Keratinocyte (primary cell): ENCODE measurements around the gene CREB3L1. TPM values are rescaled to one million over a fixed set of nuclear protein-coding genes. Genes with fewer than 3 reads are reported as not detected.
A peak's percentile ranks its signal among the peaks of the same experiment; 100 is the strongest.

ENCODE experiments used
- DNase-seq: peaks from one replicate; pipeline ENCODE4 v3.0.0-alpha.2; 2011; ENCODE audit warnings: low read depth, missing footprints, low spot score
- FAIRE-seq: peaks from 2 replicates; lab custom pipeline; 2011; peaks lifted over from hg19 to GRCh38; lab: Jason Lieb, UNC
- H2AFZ ChIP-seq: 2 replicates; pipeline ENCODE4 v1.6.0; 2012; ENCODE audit warnings: low read length, control low read depth, inconsistent platforms; ENCODE audit not compliant: control insufficient read depth
- H3K27ac ChIP-seq: 2 replicates; pipeline ENCODE4 v1.5.1; 2011; ENCODE audit warnings: low read length; ENCODE audit not compliant: control insufficient read depth, insufficient read depth
- H3K27me3 ChIP-seq: 3 replicates; pipeline ENCODE4 v1.6.0; 2011; ENCODE audit warnings: low read length; ENCODE audit not compliant: control insufficient read depth, insufficient read depth; ENCODE audit errors: extremely low read depth
- H3K36me3 ChIP-seq, 2 experiments: 2 replicates in 1 of 2; 3 replicates in 1 of 2; pipeline ENCODE4 v1.5.1; 2011; ENCODE audit warnings: low read length in 2 of 2, mild to moderate bottlenecking in 1 of 2; ENCODE audit not compliant: control insufficient read depth in 2 of 2, insufficient read depth in 2 of 2; ENCODE audit errors: extremely low read depth in 1 of 2
- H3K4me1 ChIP-seq: 3 replicates; pipeline ENCODE4 v1.5.1; 2011; ENCODE audit warnings: low read length; ENCODE audit not compliant: control insufficient read depth, insufficient read depth; ENCODE audit errors: extremely low read depth
- H3K4me2 ChIP-seq: 3 replicates; pipeline ENCODE4 v1.6.0; 2011; ENCODE audit warnings: low read depth, low read length; ENCODE audit not compliant: control insufficient read depth, insufficient read depth; ENCODE audit errors: extremely low read depth
- H3K4me3 ChIP-seq, 3 experiments: fragments of 200-600 bp in 1 of 3; sonication (generic) in 1 of 3; 2 replicates in 2 of 3; 3 replicates in 1 of 3; pipeline ENCODE4 v1.5.1; 2011 to 2016; ENCODE audit warnings: low read length in 3 of 3, mild to moderate bottlenecking in 3 of 3, control low read depth in 2 of 3, inconsistent platforms in 1 of 3, low read depth in 1 of 3, mixed read lengths in 1 of 3, mixed run types in 1 of 3, moderate library complexity in 1 of 3; ENCODE audit not compliant: control insufficient read depth in 2 of 3, insufficient read depth in 2 of 3; ENCODE audit errors: extremely low read depth in 1 of 3
- H3K79me2 ChIP-seq: 2 replicates; pipeline ENCODE4 v1.6.0; 2012; ENCODE audit warnings: low read length; ENCODE audit not compliant: control insufficient read depth, insufficient read depth
- H3K9ac ChIP-seq: 3 replicates; pipeline ENCODE4 v1.6.0; 2011; ENCODE audit warnings: low read length; ENCODE audit not compliant: control insufficient read depth, insufficient read depth; ENCODE audit errors: extremely low read depth
- H3K9me1 ChIP-seq: 3 replicates; pipeline ENCODE4 v1.6.0; 2011; ENCODE audit warnings: low read length; ENCODE audit not compliant: control insufficient read depth, insufficient read depth; ENCODE audit errors: extremely low read depth
- H3K9me3 ChIP-seq: 2 replicates; pipeline ENCODE4 v1.5.1; 2012; ENCODE audit warnings: low read depth, low read length; ENCODE audit not compliant: control insufficient read depth
- H4K20me1 ChIP-seq: 3 replicates; pipeline ENCODE4 v1.6.0; 2011; ENCODE audit warnings: low read length; ENCODE audit not compliant: control insufficient read depth, insufficient read depth; ENCODE audit errors: extremely low read depth
- EZH2 ChIP-seq: IDR thresholded peaks from one replicate; pipeline ENCODE4 v1.6.1; 2012; ENCODE audit warnings: inconsistent platforms, mild to moderate bottlenecking, low read length, moderate library complexity
- dilution Hi-C: fragments of 300-500 bp; cut with MboI; formaldehyde crosslinking; loops from one replicate; pipeline ENCODE4 v1.7.0; 2020; ENCODE audit warnings: low sequenced_read_pairs; ENCODE audit not compliant: extremely low pct_ligation_motif_present
- polyA plus RNA-seq, 5 experiments: library from polyadenylated mRNA; depleted of rRNA in 3 of 5; stranded (reverse) in 3 of 5; stranded (forward) in 1 of 5; unstranded in 1 of 5; fragments of >200 nt; gene quantifications; 1 replicate in 1 of 5; 2 replicates in 3 of 5; 3 replicates in 1 of 5; pipeline versions ENCODE4 v1.2.1 to v1.2.3, GENCODE V29; 2011 to 2012; ENCODE audit warnings: missing spikeins in 2 of 5, low read depth in 1 of 5, low replicate concordance in 1 of 5
- TF ChIP-seq, protein P1 (sequence below), 3 experiments: IDR thresholded peaks in 1 of 3; conservative IDR thresholded peaks in 1 of 3; optimal IDR thresholded peaks in 1 of 3; 2 replicates in 2 of 3; 3 replicates in 1 of 3; pipeline versions ENCODE3 to v1.5.1; 2011; ENCODE audit warnings: low read length in 3 of 3, mild to moderate bottlenecking in 3 of 3, moderate library complexity in 2 of 3, control low read depth in 1 of 3, inconsistent platforms in 1 of 3; ENCODE audit not compliant: insufficient read depth in 2 of 3; ENCODE audit errors: extremely low read depth in 1 of 3

Gene CREB3L1
- polyA plus RNA-seq, 1 donor (not counting 4 experiments of a cell fraction or from before 2014, with no cell fraction given): not detected

DNA sequence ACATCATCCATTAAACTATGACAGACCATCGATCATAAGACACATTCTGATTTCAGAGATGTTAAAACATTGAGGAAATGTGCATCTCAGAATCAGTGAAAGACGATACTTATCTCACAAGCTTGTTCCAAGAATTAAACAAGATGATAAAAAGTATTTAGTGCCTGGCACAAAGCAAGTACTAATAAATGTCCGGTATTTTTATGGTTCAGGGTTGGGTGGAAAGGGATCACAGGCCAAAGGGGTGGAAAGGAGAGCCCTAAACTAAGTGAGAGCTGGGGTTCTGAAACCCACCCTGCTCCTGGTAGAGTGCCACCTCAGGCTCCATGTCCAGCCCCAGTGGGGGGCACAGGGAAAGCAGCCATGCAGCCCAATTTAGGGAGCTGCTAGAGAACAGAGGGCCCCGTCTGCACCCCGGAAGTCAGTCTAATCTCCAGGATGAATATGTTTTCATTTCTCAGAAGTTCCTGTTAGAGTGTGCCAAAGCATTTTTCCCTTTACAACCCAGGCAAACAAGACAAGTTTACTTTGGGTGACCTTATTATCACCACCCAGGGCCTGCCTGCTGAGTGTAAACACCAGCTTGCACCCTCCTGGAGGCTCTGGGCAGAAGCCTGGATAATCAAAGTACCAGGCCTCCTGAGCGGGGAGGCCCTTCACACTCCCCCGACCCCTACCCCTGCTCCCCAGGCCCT, 3.8 kb upstream of the CREB3L1 start:
- Histone ChIP-seq H3K9ac (no peak overlapping the region), H3K27me3 (peaks cover 15% of the 10 kb centered on the region), H3K36me3 (no peaks in the 10 kb centered on the region), H4K20me1 (no peaks in the 10 kb centered on the region), H3K4me1 (peaks cover 17% of the 10 kb centered on the region), H3K79me2 (no peaks in the 10 kb centered on the region), H3K27ac (peak overlapping the region; percentile 23), H3K4me3 (no peak overlapping the region), H3K4me2 (peak overlapping the region; percentile 39), H3K9me3 (no peaks in the 10 kb centered on the region), H2AFZ (peak overlapping the region; percentile 89), H3K9me1 (no peaks in the 10 kb centered on the region)
- TF ChIP-seq, protein P1, sequence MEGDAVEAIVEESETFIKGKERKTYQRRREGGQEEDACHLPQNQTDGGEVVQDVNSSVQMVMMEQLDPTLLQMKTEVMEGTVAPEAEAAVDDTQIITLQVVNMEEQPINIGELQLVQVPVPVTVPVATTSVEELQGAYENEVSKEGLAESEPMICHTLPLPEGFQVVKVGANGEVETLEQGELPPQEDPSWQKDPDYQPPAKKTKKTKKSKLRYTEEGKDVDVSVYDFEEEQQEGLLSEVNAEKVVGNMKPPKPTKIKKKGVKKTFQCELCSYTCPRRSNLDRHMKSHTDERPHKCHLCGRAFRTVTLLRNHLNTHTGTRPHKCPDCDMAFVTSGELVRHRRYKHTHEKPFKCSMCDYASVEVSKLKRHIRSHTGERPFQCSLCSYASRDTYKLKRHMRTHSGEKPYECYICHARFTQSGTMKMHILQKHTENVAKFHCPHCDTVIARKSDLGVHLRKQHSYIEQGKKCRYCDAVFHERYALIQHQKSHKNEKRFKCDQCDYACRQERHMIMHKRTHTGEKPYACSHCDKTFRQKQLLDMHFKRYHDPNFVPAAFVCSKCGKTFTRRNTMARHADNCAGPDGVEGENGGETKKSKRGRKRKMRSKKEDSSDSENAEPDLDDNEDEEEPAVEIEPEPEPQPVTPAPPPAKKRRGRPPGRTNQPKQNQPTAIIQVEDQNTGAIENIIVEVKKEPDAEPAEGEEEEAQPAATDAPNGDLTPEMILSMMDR (optimal IDR thresholded peaks at IDR 0.05 in 1 of 3, IDR thresholded peaks at IDR 0.05 in 1 of 3, conservative IDR thresholded peaks at IDR 0.05 in 1 of 3; ENCODE audit: extremely low read depth in 1 of 3, insufficient read depth in 2 of 3, low read length in 3 of 3): no peak
- no peak for TF ChIP-seq EZH2
- dilution Hi-C loops: no loop called here
- FAIRE-seq: no peak
- no peak for DNase-seq

GRCh38 chr11:46275964-46276641, 1.4 kb upstream of the CREB3L1 start:
- Histone ChIP-seq H3K9me3 (no peaks in the 10 kb centered on the region), H4K20me1 (no peaks in the 10 kb centered on the region), H3K27ac (no peak overlapping the region), H3K9me1 (no peaks in the 10 kb centered on the region), H3K27me3 (peaks cover 27% of the 10 kb centered on the region), H3K79me2 (no peaks in the 10 kb centered on the region), H3K4me1 (peaks cover 17% of the 10 kb centered on the region), H3K4me2 (no peak overlapping the region), H2AFZ (peak overlapping the region; percentile 37), H3K9ac (no peak overlapping the region), H3K36me3 (no peaks in the 10 kb centered on the region), H3K4me3 (no peak overlapping the region)
- no peak for FAIRE-seq
- no peak for DNase-seq
- dilution Hi-C loops: no loop called here
- TF ChIP-seq, protein P1 (optimal IDR thresholded peaks at IDR 0.05 in 1 of 3, IDR thresholded peaks at IDR 0.05 in 1 of 3, conservative IDR thresholded peaks at IDR 0.05 in 1 of 3; ENCODE audit: extremely low read depth in 1 of 3, insufficient read depth in 2 of 3, low read length in 3 of 3): no peak
- TF ChIP-seq EZH2: no peak
